Choroid plexus epithelial cell (primary cell): ENCODE measurements around the gene COL13A1.

Source experiments
- DNase-seq: peaks from one replicate; pipeline ENCODE4 v3.0.0-alpha.2; 2010; ENCODE audit warnings: low read depth
- H3K4me3 ChIP-seq: 2 replicates; pipeline ENCODE4 v1.5.1; 2011; ENCODE audit warnings: low read depth, mild to moderate bottlenecking, control low read depth, low read length, moderate library complexity
- TF ChIP-seq, protein P1 (sequence below): conservative IDR thresholded peaks from 2 replicates; pipeline ENCODE4 v1.5.1; 2011; ENCODE audit warnings: low read depth, mild to moderate bottlenecking, control low read depth, inconsistent platforms, low read length, moderate library complexity

Gene COL13A1

GRCh38 chr10:69944761-69945160, 143.1 kb downstream of the COL13A1 start:
- DNase-seq, result no peak

DNA sequence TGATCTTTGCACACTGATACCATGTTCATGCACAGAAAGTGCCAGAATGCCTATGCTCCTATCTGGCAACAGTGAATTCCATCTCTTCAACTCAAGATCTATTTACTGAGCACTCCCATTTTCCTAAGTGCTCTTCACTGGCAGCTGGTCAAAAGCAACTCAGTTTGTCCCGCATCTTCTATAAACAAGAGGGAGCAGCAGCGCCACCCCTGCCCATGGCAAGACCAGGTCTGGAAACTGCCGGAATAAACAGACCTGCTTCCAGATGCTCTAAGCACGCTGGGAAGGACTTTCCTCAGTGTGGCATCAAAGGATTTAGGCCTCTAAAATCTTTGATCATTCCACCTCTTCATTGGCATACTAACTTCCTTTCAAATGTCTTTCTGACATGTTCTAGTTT, 146.6 kb downstream of the COL13A1 start:
- no peak overlapping the region for H3K4me3 ChIP-seq
- DNase-seq, result no peak
- TF ChIP-seq, protein P1, sequence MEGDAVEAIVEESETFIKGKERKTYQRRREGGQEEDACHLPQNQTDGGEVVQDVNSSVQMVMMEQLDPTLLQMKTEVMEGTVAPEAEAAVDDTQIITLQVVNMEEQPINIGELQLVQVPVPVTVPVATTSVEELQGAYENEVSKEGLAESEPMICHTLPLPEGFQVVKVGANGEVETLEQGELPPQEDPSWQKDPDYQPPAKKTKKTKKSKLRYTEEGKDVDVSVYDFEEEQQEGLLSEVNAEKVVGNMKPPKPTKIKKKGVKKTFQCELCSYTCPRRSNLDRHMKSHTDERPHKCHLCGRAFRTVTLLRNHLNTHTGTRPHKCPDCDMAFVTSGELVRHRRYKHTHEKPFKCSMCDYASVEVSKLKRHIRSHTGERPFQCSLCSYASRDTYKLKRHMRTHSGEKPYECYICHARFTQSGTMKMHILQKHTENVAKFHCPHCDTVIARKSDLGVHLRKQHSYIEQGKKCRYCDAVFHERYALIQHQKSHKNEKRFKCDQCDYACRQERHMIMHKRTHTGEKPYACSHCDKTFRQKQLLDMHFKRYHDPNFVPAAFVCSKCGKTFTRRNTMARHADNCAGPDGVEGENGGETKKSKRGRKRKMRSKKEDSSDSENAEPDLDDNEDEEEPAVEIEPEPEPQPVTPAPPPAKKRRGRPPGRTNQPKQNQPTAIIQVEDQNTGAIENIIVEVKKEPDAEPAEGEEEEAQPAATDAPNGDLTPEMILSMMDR, result no peak

More at GRCh38 chr10:69944761-69945160, 143.1 kb downstream of the COL13A1 start:
- no peak overlapping the region for H3K4me3 ChIP-seq
- TF ChIP-seq, protein P1, result no peak

DNA sequence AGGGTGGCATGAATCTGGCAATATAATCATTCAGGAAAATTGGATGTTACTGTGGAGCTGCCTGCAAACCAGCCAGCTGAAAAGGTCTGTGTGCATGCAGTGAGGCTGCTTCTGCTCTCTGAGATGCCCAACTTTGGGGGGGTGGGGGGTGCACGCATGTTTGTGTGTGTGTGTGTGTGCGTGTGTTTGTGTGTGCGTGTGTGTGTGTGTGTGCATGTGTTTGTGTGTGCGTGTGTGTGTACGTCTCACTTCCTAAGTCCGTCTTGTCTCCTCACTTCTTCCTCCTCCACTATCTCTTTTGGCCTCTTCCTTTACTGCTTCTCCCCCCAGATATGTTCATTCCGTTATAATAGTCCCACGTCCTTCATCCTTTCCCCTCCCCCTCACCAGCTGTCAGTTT, 148.1 kb downstream of the COL13A1 start:
- TF ChIP-seq, protein P1, result no peak
- no peak overlapping the region for H3K4me3 ChIP-seq
- no peak for DNase-seq

- no peak for DNase-seq
- H3K4me3 ChIP-seq, result no peak overlapping the region
- TF ChIP-seq, protein P1, result no peak
Observed at GRCh38 chr10:69951658-69952057, 150.0 kb downstream of the COL13A1 start.

- no peak for DNase-seq
- TF ChIP-seq, protein P1, result no peak
- H3K4me3 ChIP-seq, result no peak overlapping the region
Observed at GRCh38 chr10:69952069-69952800, 150.5 kb downstream of the COL13A1 start.

- TF ChIP-seq, protein P1, result no peak
Observed at GRCh38 chr10:69952821-69953221, 151.1 kb downstream of the COL13A1 start.

GRCh38 chr10:69953851-69954250, 152.1 kb downstream of the COL13A1 start:
- no peak overlapping the region for H3K4me3 ChIP-seq
- DNase-seq, result no peak
- TF ChIP-seq, protein P1, result no peak

More at GRCh38 chr10:69952821-69953221, 151.1 kb downstream of the COL13A1 start:
- no peak overlapping the region for H3K4me3 ChIP-seq
- peak; percentile 33 for DNase-seq
